NB4 (cell line): Measurements from ENCODE around the gene CIROP.

ENCODE experiments used
- DNase-seq: peaks from one replicate; pipeline ENCODE4 v3.0.0; 2010; ENCODE audit warnings: low read depth
- H3K4me3 ChIP-seq: one replicate; pipeline ENCODE4 v1.5.1; 2011; ENCODE audit warnings: mild to moderate bottlenecking, low read depth, low read length, moderate library complexity
- CTCF ChIP-seq: IDR thresholded peaks from one replicate; pipeline ENCODE4 v1.5.1; 2012; ENCODE audit warnings: low read depth, low read length
- MAX ChIP-seq: IDR thresholded peaks from 2 replicates; pipeline ENCODE4 v1.6.1; 2011; ENCODE audit warnings: low read depth, low read length
- MYC ChIP-seq: IDR thresholded peaks from 2 replicates; pipeline ENCODE4 v1.6.1; 2011; ENCODE audit warnings: low read depth, low read length
- POLR2A ChIP-seq: IDR thresholded peaks from 2 replicates; pipeline ENCODE4 v1.6.1; 2011; ENCODE audit warnings: mild to moderate bottlenecking; ENCODE audit not compliant: insufficient read length; ENCODE audit errors: extremely low read depth

CIROP gene

GRCh38 chr14:23058654-23059504 is 45.9 kb downstream of the CIROP start:
- no peak for TF ChIP-seq MAX
- no peak for TF ChIP-seq CTCF
- TF ChIP-seq POLR2A = no peak
- peak; percentile 13 for DNase-seq
- no peak overlapping the region for H3K4me3 ChIP-seq

GRCh38 chr14:23057757-23058653 is 46.8 kb downstream of the CIROP start:
- DNase-seq = peak; percentile 92
- peak overlapping the region; percentile 46 for H3K4me3 ChIP-seq

GRCh38 chr14:23056956-23057756 is 47.6 kb downstream of the CIROP start, which contains the start of gene CDH24:
TSS of gene CDH24 (minus strand) at chr14:23057520. CDS start at chr14:23055733, 1,787 bp downstream.
- H3K4me3 ChIP-seq = peak within 1 kb of the TSS; percentile 57
- DNase-seq = peak; percentile 84
- no peak for TF ChIP-seq CTCF
- TF ChIP-seq POLR2A = no peak
- no peak for TF ChIP-seq MAX
- TF ChIP-seq MYC = no peak

More at GRCh38 chr14:23057757-23058653, 46.8 kb downstream of the CIROP start:
- peak; percentile 27 for TF ChIP-seq POLR2A
- TF ChIP-seq MAX = peak; percentile 53
- TF ChIP-seq MYC = peak; percentile 77
- TF ChIP-seq CTCF = peak; percentile 85

- peak; percentile 83 for DNase-seq
- H3K4me3 ChIP-seq = peak overlapping the region; percentile 57
- TF ChIP-seq CTCF = peak; percentile 86
- TF ChIP-seq MYC = no peak
Observed at GRCh38 chr14:23056145-23056955, 48.4 kb downstream of the CIROP start.
